Panc1 (cell line): ENCODE measurements around the gene KLHDC9. TPM values are rescaled to one million over a fixed set of nuclear protein-coding genes. Genes with fewer than 3 reads are reported as not detected.
A peak's percentile ranks its signal among the peaks of the same experiment; 100 is the strongest.

ENCODE experiments used
- ATAC-seq: fragments of 200-7000 bp; cut with Tn5 transposase; 2 replicates; pipeline ENCODE4 v1.9.1; 2020; ENCODE audit warnings: mild to moderate bottlenecking, moderate library complexity
- BruUV-seq: library from RNA; stranded (reverse); fragments of 400-500 nt; replicated peaks from 2 replicates; lab custom pipeline; 2021; lab: Mats Ljungman, UMichigan
- CTCF ChIA-PET: fragments of 300-600 bp; sonication (Branson Sonifier 250); formaldehyde crosslinking; loops from one replicate; lab custom pipeline; 2022; ENCODE audit warnings: antibody characterized with exemption; lab: Charles Lee
- POLR2A ChIA-PET: fragments of 300-600 bp; sonication (Branson Sonifier 250); formaldehyde crosslinking; loops from one replicate; lab custom pipeline; 2022; ENCODE audit warnings: antibody characterized with exemption; lab: Charles Lee
- DNase-seq: peaks from one replicate; pipeline ENCODE4 v3.0.0-alpha.2; 2010; ENCODE audit warnings: low read depth, low spot score
- H3K27ac ChIP-seq: 2 replicates; pipeline ENCODE4 v1.5.1; 2011; ENCODE audit warnings: mild to moderate bottlenecking, low read length, inconsistent platforms
- H3K27me3 ChIP-seq: fragments of 200-500 bp; sonication (Bioruptor generic); 2 replicates; pipeline ENCODE4 v1.6.0; 2014; ENCODE audit warnings: low read length, inconsistent platforms; ENCODE audit not compliant: control insufficient read depth, insufficient read depth
- H3K36me3 ChIP-seq: fragments of 200-500 bp; sonication (Bioruptor generic); 2 replicates; pipeline ENCODE4 v1.5.1; 2014; ENCODE audit warnings: inconsistent platforms, mild to moderate bottlenecking, low read length, moderate library complexity; ENCODE audit not compliant: control insufficient read depth, insufficient read depth
- H3K4me1 ChIP-seq: 2 replicates; pipeline ENCODE4 v1.5.1; 2011; ENCODE audit warnings: inconsistent platforms, mild to moderate bottlenecking, low read length, moderate library complexity; ENCODE audit not compliant: control insufficient read depth, insufficient read depth
- H3K4me3 ChIP-seq, 2 experiments: 2 replicates each; pipeline ENCODE4 v1.5.1; 2011 to 2012; ENCODE audit warnings: low read depth in 2 of 2, low read length in 2 of 2, mild to moderate bottlenecking in 2 of 2, inconsistent platforms in 1 of 2, moderate library complexity in 1 of 2
- H3K9me3 ChIP-seq: fragments of 200-500 bp; sonication (Bioruptor generic); 2 replicates; pipeline ENCODE4 v1.5.1; 2014; ENCODE audit warnings: low read depth, mild to moderate bottlenecking, inconsistent platforms, low read length, moderate library complexity; ENCODE audit not compliant: control insufficient read depth, insufficient read depth
- CTCF ChIP-seq: fragments of 450-650 bp; IDR thresholded peaks from 2 replicates; pipeline ENCODE4 v1.5.1; 2017; ENCODE audit warnings: mild to moderate bottlenecking
- POLR2AphosphoS5 ChIP-seq: IDR thresholded peaks from 2 replicates; pipeline ENCODE4 v1.6.1; 2012; ENCODE audit warnings: mild to moderate bottlenecking, low read depth, low read length, moderate library complexity
- REST ChIP-seq, 2 experiments: IDR thresholded peaks; 2 replicates each; pipeline ENCODE4 v1.6.1; 2011 to 2012; ENCODE audit warnings: low read depth in 2 of 2, control low read depth in 1 of 2, low read length in 1 of 2, mild to moderate bottlenecking in 1 of 2, moderate library complexity in 1 of 2; ENCODE audit not compliant: insufficient read depth in 1 of 2
- SIN3A ChIP-seq: IDR thresholded peaks from 2 replicates; pipeline ENCODE4 v1.6.1; 2012; ENCODE audit warnings: low read depth, mild to moderate bottlenecking, low read length, moderate library complexity, borderline replicate concordance; ENCODE audit not compliant: insufficient read depth
- TCF7L2 ChIP-seq: IDR thresholded peaks from 2 replicates; pipeline ENCODE4 v1.6.1; 2011; ENCODE audit warnings: mild to moderate bottlenecking, low read depth, low read length, inconsistent platforms
- in situ Hi-C: cut with HindIII; loops from 2 replicates; pipeline ENCODE4 v1.10.0; 2016; ENCODE audit warnings: low sequenced_read_pairs, low pct_unique_long_range_greater_than_20kb
- intact Hi-C: fragments of 100-400 bp; cut with micrococcal nuclease; formaldehyde crosslinking; loops from one replicate; pipeline ENCODE4 v1.10.0; 2022; ENCODE audit not compliant: unreplicated experiment
- total RNA-seq: library from RNA; stranded (reverse); gene quantifications from one replicate; pipeline ENCODE4 v1.2.1, GENCODE V29; 2021; ENCODE audit not compliant: unreplicated experiment

KLHDC9 gene
- total RNA-seq, 1 experiment from 2014 or later: 7.6 TPM

- TF ChIP-seq REST (IDR thresholded peaks at IDR 0.05; ENCODE audit: insufficient read depth in 1 of 2, low read depth in 2 of 2, low read length in 1 of 2) (no peak), TCF7L2 (no peak), SIN3A (no peak), CTCF (no peak), POLR2AphosphoS5 (no peak)
- Histone ChIP-seq H3K4me1 (0 out of 2 replicates have a peak, but pooled peaks cover 6% of the 10 kb centered on the region), H3K4me3 (no peak overlapping the region), H3K9me3 (no peaks in the 10 kb centered on the region), H3K27me3 (no peaks in the 10 kb centered on the region), H3K27ac (no peak overlapping the region), H3K36me3 (peaks cover 8% of the 10 kb centered on the region; the same call in 1 of the 2 replicates)
- in situ Hi-C loops: no loop called here
- no peak for ATAC-seq
- TSS peak; percentile 43 for BruUV-seq
- POLR2A ChIA-PET: no interaction called here
- no peak for DNase-seq
- CTCF ChIA-PET: no interaction called here
- intact Hi-C loops: no loop called here
These were observed 2.4 kb downstream of the KLHDC9 start for GRCh38 chr1:161100556-161100955.

- in situ Hi-C loops (no loop called here), intact Hi-C loops (no loop called here)
- Histone ChIP-seq H3K27me3 (no peaks in the 10 kb centered on the region), H3K4me1 (no peaks in the 10 kb centered on the region), H3K27ac (no peak overlapping the region), H3K9me3 (no peaks in the 10 kb centered on the region), H3K36me3 (0 out of 2 replicates have a peak, but pooled peaks cover 4% of the 10 kb centered on the region), H3K4me3 (no peak overlapping the region)
- ChIA-PET POLR2A (no interaction called here), CTCF (no interaction called here)
- no peak for DNase-seq
- ATAC-seq: no peak
- no TSS peak for BruUV-seq
- TF ChIP-seq CTCF: no peak
- TF ChIP-seq SIN3A: no peak
- no peak for TF ChIP-seq POLR2AphosphoS5
- no peak for TF ChIP-seq TCF7L2
- TF ChIP-seq REST (IDR thresholded peaks at IDR 0.05; ENCODE audit: insufficient read depth in 1 of 2, low read depth in 2 of 2, low read length in 1 of 2): no peak
These were observed 8.3 kb downstream of the KLHDC9 start for GRCh38 chr1:161106431-161106830.
